Right lobe of liver (tissue), 4 donors: Measurements from ENCODE around the gene PLVAP.

Experiments
- CTCF ChIP-seq, 4 donors: fragments of 200-600 bp in 3 of 4; fragments of 450-650 bp in 1 of 4; IDR thresholded peaks; one replicate each; pipeline versions ENCODE4 v1.5.1 to v1.8.0; 2016 to 2022; ENCODE audit warnings: antibody characterized with exemption in 4 of 4, mild to moderate bottlenecking in 2 of 4
- POLR2A ChIP-seq: fragments of 450-650 bp; IDR thresholded peaks from one replicate; pipeline ENCODE4 v1.6.1; 2017; ENCODE audit warnings: antibody characterized with exemption, mild to moderate bottlenecking
- donor health status: DM: no; HTN: no; CAD: no.
- donor health status: DM: no; HTN: no; CAD: no.
- donor health status: DM: no; HTN: yes; CAD: no.

- no peak for TF ChIP-seq CTCF (IDR thresholded peaks at IDR 0.05)
- TF ChIP-seq POLR2A: no peak
These were observed 46.7 kb downstream of the PLVAP start for GRCh38 chr19:17330262-17331044.
